Right ventricle myocardium inferior (tissue), 1 donor: ENCODE measurements around the gene ZNF76. TPM values are rescaled to one million over a fixed set of nuclear protein-coding genes. Genes with fewer than 3 reads are reported as not detected.

Source experiments
- ATAC-seq: fragments of 200-7000 bp; cut with Tn5 transposase; one replicate; pipeline ENCODE4 v1.9.1; 2020; ENCODE audit warnings: mild to moderate bottlenecking, moderate library complexity
- DNase-seq: peaks from one replicate; pipeline ENCODE4 v3.0.0; 2021; ENCODE audit errors: missing footprints
- intact Hi-C: fragments of 100-400 bp; cut with DNase I; formaldehyde crosslinking; loops from one replicate; pipeline ENCODE4 v1.11.0; 2022
- total RNA-seq: library from RNA; stranded (reverse); fragmentation: NEBNext Ultra II Directional; extraction: Animal tissue kit (Norgen Biotek cat#: 25700); gene quantifications from one replicate; pipeline ENCODE4 v1.2.1, GENCODE V29; 2021
- donor health status: DM: no; HTN: yes; CAD: no; lungs with severe emphysema.

Gene ZNF76
- total RNA-seq, 1 donor from 2014 or later = 36.0 TPM

- DNase-seq = peak; percentile 78
- intact Hi-C loops = loop anchor here (10.0 kb wide), 1 partner anchor 356 kb away; no protein-coding TSS in a partner anchor
- ATAC-seq = peak; percentile 46
These were observed 28.6 kb upstream of the ZNF76 start for GRCh38 chr6:35230950-35231349.

- no peak for DNase-seq
- intact Hi-C loops = loop anchor here (10.0 kb wide), 1 partner anchor 357 kb away; no protein-coding TSS in a partner anchor
- no peak for ATAC-seq
These were observed 28.0 kb upstream of the ZNF76 start for GRCh38 chr6:35231563-35231962.

- ATAC-seq (no peak), DNase-seq (no peak)
- intact Hi-C loops = loop anchor here (10.0 kb wide), 1 partner anchor 360 kb away; no protein-coding TSS in a partner anchor
These were observed 24.6 kb upstream of the ZNF76 start for GRCh38 chr6:35234901-35235300.

GRCh38 chr6:35236223-35236622 lies 23.3 kb upstream of the ZNF76 start:
- DNase-seq (no peak), ATAC-seq (no peak)
- intact Hi-C loops = loop anchor here (10.0 kb wide), 1 partner anchor 361 kb away; no protein-coding TSS in a partner anchor

- ATAC-seq (peak; percentile 23), DNase-seq (no peak)
- intact Hi-C loops = loop anchor here (10.0 kb wide), 1 partner anchor 363 kb away; no protein-coding TSS in a partner anchor
These were observed 22.1 kb upstream of the ZNF76 start for GRCh38 chr6:35237476-35237875.

- DNase-seq = peak; percentile 83
These were observed 20.7 kb upstream of the ZNF76 start for GRCh38 chr6:35238843-35239289.

DNA sequence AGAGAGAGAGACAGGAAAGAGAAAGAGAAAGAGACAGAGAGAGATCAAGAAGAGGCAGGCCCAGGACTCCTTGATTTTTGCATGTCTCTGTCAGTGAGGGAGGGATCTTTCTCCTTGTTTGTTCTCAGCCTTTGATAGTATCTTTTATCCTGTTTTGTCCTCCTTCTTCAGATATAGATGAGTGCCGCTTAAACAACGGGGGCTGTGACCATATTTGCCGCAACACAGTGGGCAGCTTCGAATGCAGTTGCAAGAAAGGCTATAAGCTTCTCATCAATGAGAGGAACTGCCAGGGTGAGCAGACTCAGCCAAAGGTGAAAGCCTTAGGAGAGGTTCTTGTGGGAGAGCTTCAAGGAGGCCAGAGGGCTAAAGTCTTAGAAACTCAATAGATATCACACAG lies 20.0 kb upstream of the ZNF76 start:
- DNase-seq (no peak), ATAC-seq (no peak)
- intact Hi-C loops = loop anchor here (1.0 to 10.0 kb wide), 2 partner anchors 25 to 365 kb away; no protein-coding TSS in a partner anchor

More at GRCh38 chr6:35238843-35239289, 20.7 kb upstream of the ZNF76 start:
- ATAC-seq = peak; percentile 91
- intact Hi-C loops = loop anchor here (1.0 to 10.0 kb wide), 2 partner anchors 25 to 364 kb away; no protein-coding TSS in a partner anchor

DNA sequence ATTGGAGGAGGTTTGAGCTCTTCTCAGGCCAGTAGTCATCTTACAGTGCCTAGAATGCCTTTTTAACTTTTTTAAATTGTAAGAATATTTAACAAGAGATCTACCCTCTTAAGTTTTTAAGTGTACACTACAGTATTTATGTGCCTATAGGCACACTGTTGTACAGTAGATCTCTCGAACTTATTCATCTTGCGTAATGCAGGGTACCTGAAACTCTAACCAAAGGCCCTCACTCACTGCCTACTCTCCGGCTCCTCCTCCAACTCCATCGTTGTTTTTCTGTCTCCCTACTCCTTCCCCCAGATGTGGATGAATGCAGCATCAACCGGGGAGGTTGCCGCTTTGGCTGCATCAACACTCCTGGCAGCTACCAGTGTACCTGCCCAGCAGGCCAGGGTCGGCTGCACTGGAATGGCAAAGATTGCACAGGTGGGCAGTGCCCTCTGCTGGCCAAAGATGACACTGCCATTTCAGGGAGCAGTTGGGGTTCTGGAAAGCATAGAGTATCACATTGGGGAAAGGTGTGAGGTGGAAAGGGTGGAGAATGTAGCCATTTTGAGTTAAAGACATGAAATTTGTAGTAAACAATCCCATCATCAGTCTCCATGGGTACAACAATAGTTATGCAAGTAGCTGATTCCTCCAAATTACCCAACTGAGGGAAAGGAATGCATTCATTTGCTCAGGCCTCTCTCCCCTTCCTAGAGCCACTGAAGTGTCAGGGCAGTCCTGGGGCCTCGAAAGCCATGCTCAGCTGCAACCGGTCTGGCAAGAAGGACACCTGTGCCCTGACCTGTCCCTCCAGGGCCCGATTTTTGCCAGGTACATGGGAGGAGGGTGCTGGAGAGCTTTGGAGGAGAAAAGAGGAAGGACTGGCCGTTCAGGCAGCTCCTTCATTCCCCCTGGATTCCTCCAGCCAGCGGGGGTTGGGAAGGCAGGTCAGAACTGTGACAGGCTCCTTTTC lies 18.4 kb upstream of the ZNF76 start:
- DNase-seq = no peak
- peak; percentile 26 for ATAC-seq
- intact Hi-C loops = loop anchor here (1.0 to 10.0 kb wide), 3 partner anchors 36 to 256 kb away; no protein-coding TSS in a partner anchor

GRCh38 chr6:35242486-35242885 lies 17.0 kb upstream of the ZNF76 start:
- DNase-seq (no peak), ATAC-seq (no peak)
- intact Hi-C loops = loop anchor here (10.0 kb wide), 1 partner anchor 258 kb away; no protein-coding TSS in a partner anchor

DNA sequence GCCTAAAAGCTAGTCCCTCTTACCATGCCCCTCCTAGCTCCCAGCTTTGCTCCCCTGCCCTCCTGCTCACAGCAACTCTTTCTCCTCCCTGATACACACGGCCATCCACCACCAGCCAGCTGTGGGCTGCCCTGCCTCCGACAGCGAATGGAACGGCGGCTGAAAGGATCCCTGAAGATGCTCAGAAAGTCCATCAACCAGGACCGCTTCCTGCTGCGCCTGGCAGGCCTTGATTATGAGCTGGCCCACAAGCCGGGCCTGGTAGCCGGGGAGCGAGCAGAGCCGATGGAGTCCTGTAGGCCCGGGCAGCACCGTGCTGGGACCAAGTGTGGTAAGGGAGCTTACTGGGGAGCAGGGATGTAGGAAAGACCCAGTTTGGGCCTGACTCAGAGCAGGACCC lies 16.6 kb upstream of the ZNF76 start:
- intact Hi-C loops = loop anchor here (10.0 kb wide), 1 partner anchor 258 kb away; no protein-coding TSS in a partner anchor
- ATAC-seq = no peak

DNA sequence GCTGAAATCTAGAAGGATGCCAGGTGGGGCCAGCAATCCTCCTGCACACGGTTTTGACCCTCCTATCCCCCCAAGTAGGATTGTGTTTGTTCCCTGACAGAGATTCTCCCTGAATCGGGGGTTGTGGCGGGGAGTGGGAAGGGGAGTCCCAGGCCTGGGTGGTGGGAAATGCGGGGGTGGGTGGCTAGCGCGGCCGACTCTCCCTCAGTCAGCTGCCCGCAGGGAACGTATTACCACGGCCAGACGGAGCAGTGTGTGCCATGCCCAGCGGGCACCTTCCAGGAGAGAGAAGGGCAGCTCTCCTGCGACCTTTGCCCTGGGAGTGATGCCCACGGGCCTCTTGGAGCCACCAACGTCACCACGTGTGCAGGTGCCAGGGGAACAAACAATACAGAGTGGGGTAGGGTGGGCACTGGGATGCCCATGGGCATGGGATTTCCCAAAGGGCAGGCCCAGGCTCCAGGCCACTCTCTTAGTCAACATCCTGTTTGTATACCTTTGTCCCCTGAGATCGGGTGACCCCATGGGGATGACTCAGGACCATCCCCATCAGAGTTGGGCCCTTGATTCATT lies 16.1 kb upstream of the ZNF76 start:
- intact Hi-C loops = loop anchor here (10.0 kb wide), 1 partner anchor 259 kb away; no protein-coding TSS in a partner anchor
- ATAC-seq (no peak), DNase-seq (no peak)

More for the DNA sequence above, 16.6 kb upstream of the ZNF76 start:
- no peak for DNase-seq

DNA sequence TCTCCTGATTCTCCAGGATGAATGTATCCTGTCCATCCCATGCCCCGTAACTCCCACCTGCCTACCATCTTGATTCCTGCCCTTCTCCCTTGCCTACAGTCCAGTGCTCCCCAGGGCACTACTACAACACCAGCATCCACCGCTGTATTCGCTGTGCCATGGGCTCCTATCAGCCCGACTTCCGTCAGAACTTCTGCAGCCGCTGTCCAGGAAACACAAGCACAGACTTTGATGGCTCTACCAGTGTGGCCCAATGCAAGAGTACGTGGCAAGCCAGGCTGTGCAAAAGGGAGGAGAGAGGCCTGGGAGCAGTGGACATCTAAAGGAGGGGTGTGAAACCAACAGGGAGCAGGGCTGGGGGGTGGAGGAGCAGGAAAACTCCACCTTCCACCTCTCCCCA lies 15.0 kb upstream of the ZNF76 start:
- ATAC-seq (no peak), DNase-seq (no peak)
- intact Hi-C loops = loop anchor here (10.0 kb wide), 1 partner anchor 260 kb away; no protein-coding TSS in a partner anchor

GRCh38 chr6:35247642-35248231 lies 11.8 kb upstream of the ZNF76 start:
- no peak for ATAC-seq
- intact Hi-C loops = loop anchor here (10.0 kb wide), 1 partner anchor 263 kb away; no protein-coding TSS in a partner anchor

DNA sequence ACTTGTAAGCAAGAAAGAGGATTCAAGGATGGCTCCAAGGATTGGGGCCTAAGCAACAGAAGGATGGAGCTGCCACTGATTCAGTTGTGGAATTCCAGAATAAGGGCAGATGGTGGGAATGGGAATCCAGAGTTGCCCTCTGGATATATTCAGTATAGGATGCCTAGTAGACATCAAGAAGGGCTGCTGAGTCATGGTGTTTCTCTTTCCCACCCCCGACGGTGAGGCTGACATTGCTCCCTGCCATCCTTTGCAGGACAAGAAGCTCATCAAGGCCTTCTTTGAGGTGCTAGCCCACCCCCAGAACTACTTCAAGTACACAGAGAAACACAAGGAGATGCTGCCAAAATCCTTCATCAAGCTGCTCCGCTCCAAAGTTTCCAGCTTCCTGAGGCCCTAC lies 11.2 kb upstream of the ZNF76 start:
- intact Hi-C loops = loop anchor here (10.0 kb wide), 1 partner anchor 263 kb away; no protein-coding TSS in a partner anchor

More at GRCh38 chr6:35247642-35248231, 11.8 kb upstream of the ZNF76 start:
- DNase-seq = no peak

DNA sequence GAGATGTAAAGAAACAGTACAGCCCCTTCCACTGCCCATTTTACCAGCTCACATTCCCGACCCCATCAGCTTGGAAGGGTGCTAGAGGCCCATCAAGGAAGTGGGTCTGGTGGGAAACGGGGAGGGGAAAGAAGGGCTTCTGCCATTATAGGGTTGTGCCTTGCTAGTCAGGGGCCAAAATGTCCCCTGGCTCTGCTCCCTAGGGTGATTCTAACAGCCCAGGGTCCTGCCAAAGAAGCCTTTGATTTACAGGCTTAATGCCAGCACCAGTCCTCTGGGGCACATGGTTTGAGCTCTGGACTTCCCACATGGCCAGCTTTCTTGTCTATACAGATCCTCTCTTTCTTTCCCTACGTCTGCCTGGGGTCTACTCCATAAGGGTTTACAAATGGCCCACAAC lies 10.6 kb upstream of the ZNF76 start:
- ATAC-seq (peak; percentile 62), DNase-seq (no peak)
- intact Hi-C loops = loop anchor here (10.0 kb wide), 1 partner anchor 264 kb away; no protein-coding TSS in a partner anchor

More for the DNA sequence above, 11.2 kb upstream of the ZNF76 start:
- ATAC-seq = peak; percentile 18
- no peak for DNase-seq

- ATAC-seq (no peak), DNase-seq (no peak)
- intact Hi-C loops = no loop called here
These were observed 7.6 kb upstream of the ZNF76 start for GRCh38 chr6:35251949-35252348.

DNA sequence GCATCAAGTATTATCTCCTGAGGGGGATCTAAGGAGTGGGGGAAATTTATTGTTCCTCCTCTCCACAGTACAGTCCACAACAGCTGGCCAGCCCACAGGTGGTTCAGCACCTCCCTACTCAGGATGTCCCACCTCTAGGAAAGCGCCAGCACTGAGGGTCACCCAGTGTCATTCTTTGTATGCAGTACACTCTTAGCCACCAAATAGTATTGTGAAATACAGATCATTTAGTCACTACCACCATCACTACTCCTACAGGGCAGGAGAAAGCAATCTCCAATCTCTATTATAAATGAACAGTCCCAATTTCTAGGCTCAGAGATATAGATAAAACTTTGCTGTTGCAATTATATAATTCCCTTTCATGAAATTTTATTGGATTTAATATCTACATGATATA lies 6.3 kb upstream of the ZNF76 start:
- intact Hi-C loops = no loop called here
- no peak for DNase-seq
- no peak for ATAC-seq

GRCh38 chr6:35258336-35258735 lies 1.2 kb upstream of the ZNF76 start:
- ATAC-seq (no peak), DNase-seq (no peak)
- intact Hi-C loops = no loop called here

GRCh38 chr6:35258858-35259193 lies 709 bp upstream of the ZNF76 start:
- intact Hi-C loops = no loop called here
- DNase-seq (no peak), ATAC-seq (peak; percentile 0)
